Glomerular visceral epithelial cell (primary cell): ENCODE results near the gene IL1RAPL2.
"Not testable (repeated sequence)": the region's sequence is repeated elsewhere in the genome, so short reads cannot be mapped to it uniquely, and the experiment has no call there.

Experiments
- DNase-seq: peaks from one replicate; pipeline ENCODE4 v3.0.0-alpha.2; 2016; ENCODE audit errors: extremely low spot score

IL1RAPL2 gene

DNA sequence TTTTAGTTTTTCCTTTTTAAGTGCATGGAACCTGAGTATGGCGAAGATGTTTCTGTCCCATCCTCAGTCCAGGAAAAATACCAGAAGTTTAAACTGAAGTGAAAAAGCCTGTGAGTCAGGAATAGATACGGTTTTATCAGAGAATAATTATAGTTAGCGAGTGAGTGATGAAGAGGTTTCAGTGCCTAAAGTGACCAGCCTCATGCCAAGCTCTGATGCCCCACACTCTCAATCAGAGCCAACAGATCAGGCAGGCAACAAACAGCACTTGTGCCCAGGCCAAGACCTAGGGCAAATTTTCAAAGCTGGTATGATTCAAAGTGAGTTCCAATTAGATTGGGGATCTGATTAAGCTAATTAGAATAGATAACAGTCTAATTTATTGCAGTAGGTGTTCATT lies 1043.5 kb downstream of the IL1RAPL2 start:
- DNase-seq = no peak

DNA sequence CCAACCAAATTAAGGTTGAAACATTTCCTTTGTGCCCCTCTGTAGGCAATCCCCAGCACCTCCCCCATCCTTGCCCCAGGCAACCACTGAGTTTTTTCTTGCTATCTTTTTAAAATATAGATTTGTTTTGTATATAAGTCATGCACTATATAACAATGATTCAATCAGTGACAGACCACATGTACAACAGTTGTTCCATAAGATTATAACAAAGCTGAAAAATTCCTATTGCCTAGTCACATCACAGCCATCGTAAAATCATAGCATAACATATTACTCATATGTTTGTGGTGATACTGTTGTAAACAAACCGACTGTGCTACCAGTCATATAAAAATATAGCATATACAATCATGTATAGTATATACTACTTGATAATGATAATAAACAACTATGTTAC lies 1044.4 kb downstream of the IL1RAPL2 start:
- no peak for DNase-seq

DNA sequence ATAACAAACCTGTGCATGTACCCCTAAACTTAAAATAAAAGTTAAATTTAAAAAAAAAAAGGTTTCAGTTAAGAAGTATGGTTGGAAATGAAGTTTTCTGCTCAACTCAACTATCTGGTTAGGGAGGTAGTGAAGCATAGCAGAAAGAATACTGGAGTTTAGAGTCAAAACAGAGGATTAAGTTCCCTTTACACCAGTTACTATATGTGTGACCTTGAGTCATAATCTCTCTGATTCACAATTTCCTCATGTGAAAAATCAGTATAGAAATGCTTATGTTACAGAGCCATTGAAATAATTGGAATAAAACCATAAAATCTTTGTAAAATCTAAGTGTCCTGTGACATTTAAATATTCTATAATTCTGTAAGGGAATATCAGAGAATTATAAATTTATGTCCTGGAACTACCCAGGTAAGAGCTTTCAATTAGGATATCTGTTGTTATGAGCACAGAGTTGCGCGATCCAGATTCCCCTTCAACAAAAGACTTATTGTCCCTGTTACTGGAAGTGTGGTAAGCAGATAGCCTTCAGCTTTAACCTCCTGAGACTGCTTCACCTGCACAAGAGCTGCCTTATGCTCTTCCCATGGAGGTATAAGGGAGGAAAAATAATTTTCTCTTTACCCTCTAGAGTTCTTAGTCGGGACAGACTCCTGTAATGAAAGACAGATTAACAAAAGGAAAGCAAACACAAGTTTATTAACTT lies 1052.5 kb downstream of the IL1RAPL2 start:
- peak; percentile 8 for DNase-seq

DNA sequence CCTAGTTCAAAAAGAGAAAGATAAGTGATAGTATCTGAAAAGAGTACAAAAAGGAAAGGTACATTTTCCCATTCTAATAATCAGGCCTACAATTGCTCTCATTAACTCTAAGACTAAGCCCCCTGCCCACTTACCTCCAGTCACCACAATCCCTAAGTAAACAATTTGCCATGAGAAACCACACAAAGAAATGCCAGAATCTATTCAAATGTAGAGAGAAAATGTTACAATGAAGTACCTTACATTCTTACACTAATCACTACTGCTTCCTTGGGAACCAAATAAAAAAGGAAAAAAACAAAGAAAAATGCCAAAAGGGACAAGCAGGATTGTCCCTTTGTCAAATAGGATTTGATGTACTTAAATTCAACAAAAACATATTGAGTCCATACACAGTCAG lies 1068.2 kb downstream of the IL1RAPL2 start:
- DNase-seq = no peak

GRCh38 chrX:105635794-105636193 lies 1069.8 kb downstream of the IL1RAPL2 start:
- no peak for DNase-seq

- no peak for DNase-seq
Observed at GRCh38 chrX:105636667-105637066, 1070.7 kb downstream of the IL1RAPL2 start.

DNA sequence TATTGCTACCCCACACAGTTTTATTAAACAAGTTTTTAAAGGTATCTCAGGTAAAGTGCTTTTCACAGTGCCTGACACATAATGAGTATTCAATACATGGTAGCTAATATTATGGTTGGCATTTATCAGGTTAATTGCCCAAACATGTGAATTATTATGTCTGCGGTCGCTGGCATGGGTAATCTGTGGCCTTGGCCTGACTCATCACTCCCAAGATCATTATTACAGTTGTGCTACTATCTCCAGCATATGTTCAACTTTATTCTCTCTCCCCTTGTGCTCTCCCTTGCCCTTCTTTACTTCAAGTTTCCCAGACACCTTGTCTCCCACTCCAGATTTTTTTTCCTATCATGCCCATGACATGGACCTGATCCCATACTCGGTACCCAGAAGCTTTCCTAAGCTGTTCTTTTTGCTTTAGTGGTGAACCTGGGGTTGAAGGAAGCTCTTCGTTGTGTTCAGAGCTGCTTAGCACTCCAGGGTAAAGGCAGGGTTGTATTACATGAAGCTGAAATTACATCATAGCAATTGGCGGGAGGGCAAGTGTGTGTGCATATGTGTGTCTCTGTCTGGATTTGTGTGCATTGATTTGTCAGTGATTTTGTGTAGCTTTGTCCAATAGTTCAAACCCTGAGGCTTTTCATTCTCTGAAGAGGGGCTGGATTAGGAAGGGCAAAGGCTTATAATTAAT lies 1079.8 kb downstream of the IL1RAPL2 start:
- DNase-seq = peak; percentile 50

DNA sequence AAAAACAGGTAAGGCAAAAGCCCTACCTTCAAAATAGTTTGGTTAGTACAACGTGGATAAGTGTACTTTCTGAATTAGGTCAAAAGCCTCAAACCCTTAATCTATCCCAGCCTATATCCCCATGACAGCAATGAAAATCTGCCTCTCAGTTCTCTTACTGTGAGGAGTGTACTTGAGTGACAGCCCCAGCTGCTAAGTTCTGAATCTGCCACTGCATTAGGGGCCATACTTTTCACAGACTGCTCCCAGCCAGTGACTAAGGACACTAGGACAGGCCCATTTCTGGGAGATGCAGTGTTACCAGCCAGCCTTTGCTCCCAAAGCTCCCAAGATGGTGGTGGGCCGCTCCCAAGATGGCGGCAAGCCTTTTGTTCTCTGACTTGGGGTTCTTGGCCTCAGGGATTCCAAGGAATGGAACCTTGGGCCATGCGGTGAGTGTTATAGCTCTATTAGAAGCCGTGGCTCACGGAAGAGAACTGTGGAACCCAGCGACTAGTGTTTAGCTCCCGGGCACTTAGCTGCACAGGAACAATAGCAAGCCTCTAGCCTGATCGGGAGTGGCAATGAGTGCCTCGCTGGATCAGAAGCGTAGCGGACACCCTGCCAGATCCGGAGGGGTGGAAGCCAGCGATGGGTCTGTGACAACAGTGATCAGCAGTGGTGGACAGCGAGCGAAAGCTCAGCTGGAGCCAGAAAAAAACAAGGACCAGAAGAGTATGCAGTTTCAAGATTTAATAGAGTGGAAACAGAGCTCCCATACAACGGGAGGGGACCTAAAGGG lies 1080.8 kb downstream of the IL1RAPL2 start:
- DNase-seq = no peak

DNA sequence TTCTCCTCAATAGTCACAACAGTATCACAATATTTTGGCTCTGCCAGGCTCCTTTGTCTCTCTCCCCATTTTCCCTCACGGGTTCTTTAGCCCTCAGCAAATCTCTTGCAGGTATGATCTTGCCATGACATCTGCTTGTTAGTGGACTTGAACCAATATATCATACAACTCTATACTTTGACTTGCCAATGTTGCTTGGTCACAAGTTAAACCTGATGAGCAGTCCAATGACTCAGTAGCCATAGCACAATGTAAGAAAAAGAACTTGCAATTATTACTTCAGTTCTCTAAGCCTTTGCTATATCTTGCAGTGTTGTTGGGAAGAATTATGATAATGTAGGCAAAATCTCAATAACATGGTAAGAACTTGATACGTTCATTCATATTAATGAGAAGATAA lies 1081.8 kb downstream of the IL1RAPL2 start:
- DNase-seq = no peak

DNA sequence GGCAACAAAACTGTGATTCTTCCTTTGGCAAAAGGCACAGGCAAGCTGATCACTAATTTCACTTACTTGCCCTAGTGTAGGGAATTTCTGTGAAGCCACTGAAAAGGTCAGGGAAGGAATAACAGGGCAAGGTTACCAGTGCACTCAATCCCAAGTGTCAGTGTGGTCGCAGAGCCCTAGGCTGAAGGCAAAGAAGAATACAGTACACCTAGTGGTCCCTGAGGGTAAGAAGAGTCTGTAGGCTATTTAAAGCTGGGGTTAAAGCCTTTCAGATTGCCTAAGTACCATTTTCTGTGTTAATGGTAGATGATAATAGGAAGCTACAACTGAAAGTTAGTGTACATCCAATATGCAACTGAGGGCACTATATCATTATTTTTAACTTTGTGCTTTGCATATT lies 1082.7 kb downstream of the IL1RAPL2 start:
- DNase-seq = no peak

DNA sequence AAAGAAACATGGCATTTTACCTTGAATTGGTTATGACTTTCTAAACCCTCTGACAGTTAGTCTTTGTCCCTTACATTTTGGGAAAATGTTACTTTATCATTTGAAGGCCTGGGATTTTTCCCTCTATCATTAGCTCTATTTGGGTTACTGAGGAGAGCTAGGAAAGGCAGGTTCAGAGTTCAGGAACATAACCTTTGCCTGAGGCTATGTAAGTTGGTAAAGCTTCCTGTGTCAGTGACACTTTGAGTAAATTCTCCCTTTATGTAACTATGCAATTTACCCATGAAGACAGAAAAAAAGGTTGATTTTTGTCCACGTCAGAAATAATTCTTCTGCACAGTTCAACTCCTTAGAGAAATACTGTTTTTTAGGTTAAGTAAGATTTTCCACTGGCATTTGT lies 1084.6 kb downstream of the IL1RAPL2 start:
- no peak for DNase-seq

DNA sequence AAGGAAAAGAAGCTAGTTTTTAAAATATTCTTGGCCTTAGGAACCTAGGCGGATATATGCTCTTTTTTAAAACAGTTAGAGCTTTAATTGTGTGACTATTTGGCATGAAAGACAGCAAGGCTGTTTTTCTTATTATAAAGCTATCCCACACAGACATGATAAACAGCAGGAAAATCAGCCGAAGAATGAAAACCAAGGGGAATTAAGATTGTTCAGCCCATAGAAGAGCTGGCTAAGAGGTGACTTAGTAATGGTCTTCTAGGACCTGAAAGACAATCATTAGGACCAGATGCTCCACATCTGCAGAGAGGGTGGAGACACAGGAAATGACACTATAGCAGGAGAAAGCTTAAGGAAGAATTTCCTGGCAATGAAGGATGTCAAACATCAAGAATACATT lies 1085.0 kb downstream of the IL1RAPL2 start:
- no peak for DNase-seq

DNA sequence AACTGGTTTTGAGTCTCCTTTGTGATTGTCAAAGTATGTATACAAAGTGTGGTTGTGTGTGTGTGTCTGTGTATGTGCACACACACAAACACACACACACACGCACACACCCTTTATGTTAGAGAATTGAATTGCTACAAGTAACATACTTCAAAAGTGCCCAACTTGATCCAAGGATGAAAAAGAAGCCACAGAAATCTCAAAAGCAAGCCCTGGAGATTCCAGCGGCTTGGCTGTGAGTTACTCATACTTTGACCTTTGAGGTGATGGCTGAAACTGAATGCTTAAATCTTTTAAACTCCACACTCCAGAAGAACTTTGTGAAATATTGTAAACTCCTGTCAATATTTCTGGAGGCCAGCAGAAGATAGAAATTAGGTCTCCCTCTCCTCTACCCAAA lies 1087.9 kb downstream of the IL1RAPL2 start:
- no peak for DNase-seq

DNA sequence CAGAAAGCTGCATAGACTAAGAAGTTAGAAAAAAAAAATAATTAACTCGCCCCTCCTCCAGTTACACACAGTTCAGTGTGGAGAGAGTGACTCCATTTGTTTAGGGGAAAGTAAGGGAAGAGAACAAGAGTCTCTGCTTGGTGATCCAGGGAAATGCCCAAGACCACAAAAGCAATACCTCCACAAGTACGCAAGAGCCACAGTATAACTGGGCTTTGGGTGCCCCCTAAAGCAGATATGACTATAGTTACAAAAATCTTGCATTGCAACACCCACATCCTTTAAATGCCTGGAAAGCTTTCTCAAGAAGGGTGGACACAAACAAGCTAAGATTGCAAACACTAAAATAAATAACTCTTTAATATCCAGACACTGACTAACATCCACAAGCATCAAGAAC lies 1092.1 kb downstream of the IL1RAPL2 start:
- peak; percentile 25 for DNase-seq

- no peak for DNase-seq
Observed at GRCh38 chrX:105662248-105662647, 1096.2 kb downstream of the IL1RAPL2 start.

DNA sequence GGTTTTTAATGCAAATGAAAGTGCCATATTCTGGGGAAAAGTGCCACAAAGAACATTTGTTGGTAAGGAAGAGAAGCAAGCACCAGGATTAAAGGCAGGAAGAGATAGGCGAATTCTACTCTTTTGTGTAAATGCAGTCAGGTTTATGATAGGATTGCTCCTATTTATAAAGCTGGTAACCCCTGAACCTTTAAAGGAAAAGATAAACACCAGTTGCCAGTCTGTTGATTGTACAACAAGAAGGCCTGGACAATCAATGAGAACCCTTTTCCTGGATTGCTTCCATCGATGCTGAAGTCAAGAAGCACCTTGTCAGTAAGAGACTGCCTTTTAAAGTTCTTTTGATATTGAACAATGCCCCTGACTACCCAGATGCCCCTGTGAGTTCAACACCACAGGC lies 1098.2 kb downstream of the IL1RAPL2 start:
- no peak for DNase-seq

GRCh38 chrX:105684288-105684687 lies 1118.3 kb downstream of the IL1RAPL2 start:
- DNase-seq = not testable (repeated sequence)

DNA sequence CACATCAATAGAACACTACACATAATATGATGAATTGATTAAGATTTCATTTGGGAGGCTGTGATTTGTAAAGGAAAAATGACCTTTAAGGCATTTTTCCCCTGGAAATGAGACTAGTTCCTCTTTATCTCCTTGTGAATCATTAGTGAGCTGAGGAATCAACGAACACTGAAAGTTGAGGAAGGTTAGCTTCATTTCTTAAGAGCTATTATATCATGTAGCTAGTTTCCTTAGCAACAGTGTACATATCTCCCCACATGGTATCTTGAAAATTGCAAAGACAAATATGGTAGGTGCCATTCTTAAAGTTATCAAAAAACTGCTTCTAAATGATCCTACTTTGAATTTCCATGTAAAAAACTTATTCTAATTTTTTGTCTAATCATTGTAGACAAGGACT lies 1128.8 kb downstream of the IL1RAPL2 start:
- DNase-seq = no peak

DNA sequence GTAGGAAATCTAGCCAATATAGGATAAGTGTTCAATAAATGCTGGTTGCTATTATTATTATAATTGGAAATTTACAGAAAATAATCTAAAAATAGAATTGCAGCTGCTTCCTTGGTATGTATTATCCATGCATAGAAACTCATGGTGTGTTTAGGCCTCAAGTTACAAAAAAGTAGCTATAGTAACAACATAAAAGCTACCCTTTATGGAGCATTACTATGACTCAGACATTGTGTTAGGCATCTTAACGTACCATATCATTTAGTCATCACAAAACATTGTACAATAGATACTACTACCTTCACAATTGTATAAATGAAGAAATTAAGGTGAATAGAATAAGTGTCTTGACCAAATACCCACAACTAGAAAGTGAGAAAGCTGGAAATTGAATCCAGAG lies 1129.5 kb downstream of the IL1RAPL2 start:
- DNase-seq = peak; percentile 17

- DNase-seq = no peak
Observed at GRCh38 chrX:105696870-105697269, 1130.9 kb downstream of the IL1RAPL2 start.

DNA sequence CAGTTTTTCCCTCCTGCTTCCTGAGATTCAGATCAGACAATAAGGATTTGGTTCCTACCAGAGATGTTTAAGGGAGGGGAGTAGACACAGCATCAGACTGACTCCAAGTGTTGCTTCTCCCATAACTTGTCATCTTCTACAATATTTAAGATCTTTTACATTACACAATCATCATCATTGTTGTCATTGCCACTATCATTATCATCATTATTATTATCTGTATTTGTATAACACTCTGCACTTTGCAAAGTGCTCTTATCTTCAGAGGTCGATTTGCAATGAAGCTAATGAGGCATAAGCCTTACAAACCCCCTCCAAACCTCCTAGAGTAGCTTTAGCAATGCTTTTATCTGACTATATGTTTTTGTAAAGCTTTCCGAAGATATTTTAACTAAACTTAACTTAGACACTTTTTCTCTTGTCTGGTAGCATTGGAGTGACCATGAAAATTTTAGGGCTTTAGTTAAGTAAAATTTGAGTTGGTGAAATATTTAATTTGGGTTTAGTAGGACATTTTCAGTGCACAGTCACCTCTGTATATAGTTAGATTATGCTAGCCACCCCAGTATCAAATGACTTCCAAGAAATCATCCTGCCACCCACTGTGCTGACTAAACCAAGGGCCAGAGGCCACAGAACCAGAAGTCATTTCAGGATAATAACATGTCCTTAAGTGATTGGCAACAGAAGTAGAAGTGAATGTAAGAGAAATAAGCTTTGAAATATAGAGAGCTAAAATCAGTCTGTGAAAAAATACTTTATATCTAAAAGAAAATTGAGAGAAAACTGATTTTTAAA lies 1132.2 kb downstream of the IL1RAPL2 start:
- no peak for DNase-seq

GRCh38 chrX:105700331-105700730 lies 1134.3 kb downstream of the IL1RAPL2 start:
- no peak for DNase-seq
